HG02884 (cell line): ENCODE measurements around the gene WFDC1.

ENCODE experiments used
- ATAC-seq: cut with Tn5 transposase; IDR thresholded peaks from one replicate; pipeline ENCODE4 v1.9.1; 2021; ENCODE audit warnings: mild to moderate bottlenecking, moderate library complexity; ENCODE audit not compliant: unreplicated experiment

Gene WFDC1

GRCh38 chr16:84294531-84295142, at the start of gene WFDC1:
TSS of gene WFDC1 (plus strand) at chr16:84294878. CDS start at chr16:84294972, 94 bp downstream.
- ATAC-seq: no peak

- no peak for ATAC-seq
Observed at GRCh38 chr16:84245956-84246678, 48.6 kb upstream of the WFDC1 start.

GRCh38 chr16:84246679-84247077, 48.0 kb upstream of the WFDC1 start:
- ATAC-seq: no peak

GRCh38 chr16:84247331-84247730, 47.3 kb upstream of the WFDC1 start:
- no peak for ATAC-seq

DNA sequence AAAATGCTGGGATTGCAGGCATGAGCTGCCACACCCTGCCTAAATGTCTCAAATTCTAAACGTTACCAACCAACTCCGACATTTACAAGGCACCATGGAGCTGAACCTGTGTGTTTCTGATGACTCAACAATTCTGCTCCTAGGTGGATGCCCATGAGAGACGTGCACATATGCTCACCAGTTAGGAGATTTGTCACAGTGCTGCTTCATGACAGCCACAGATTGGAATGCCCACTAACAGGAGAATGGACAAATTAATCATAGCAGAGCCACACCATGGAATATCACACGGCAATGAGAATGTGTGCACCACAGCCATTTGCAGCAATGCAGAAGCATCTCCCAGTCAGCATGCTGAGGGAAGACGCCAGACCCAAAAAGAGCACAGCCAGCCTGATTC, 46.8 kb upstream of the WFDC1 start:
- ATAC-seq: no peak

DNA sequence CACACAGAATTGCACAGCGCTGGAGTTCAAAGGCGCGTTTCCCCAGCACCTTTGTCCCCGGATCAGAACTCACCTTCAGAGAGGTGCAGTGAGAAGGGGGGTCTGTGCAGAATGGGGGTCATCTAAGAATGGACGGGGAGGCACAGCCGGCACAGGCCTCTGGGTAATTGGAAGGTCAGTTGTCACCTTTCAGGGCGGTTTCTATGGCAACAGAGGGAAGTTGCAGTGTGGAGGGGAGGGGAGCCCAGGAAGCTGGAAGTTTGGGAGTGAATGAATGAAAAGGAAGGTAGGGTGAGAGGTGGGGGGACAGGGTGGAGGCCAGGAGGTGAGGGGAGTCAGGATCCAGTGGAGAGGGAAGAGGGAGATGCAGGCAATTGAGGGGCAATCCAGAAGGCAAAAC, 42.5 kb upstream of the WFDC1 start:
- ATAC-seq: no peak

GRCh38 chr16:84253173-84253572, 41.5 kb upstream of the WFDC1 start:
- ATAC-seq: no peak

- no peak for ATAC-seq
Observed at GRCh38 chr16:84254062-84254461, 40.6 kb upstream of the WFDC1 start.

DNA sequence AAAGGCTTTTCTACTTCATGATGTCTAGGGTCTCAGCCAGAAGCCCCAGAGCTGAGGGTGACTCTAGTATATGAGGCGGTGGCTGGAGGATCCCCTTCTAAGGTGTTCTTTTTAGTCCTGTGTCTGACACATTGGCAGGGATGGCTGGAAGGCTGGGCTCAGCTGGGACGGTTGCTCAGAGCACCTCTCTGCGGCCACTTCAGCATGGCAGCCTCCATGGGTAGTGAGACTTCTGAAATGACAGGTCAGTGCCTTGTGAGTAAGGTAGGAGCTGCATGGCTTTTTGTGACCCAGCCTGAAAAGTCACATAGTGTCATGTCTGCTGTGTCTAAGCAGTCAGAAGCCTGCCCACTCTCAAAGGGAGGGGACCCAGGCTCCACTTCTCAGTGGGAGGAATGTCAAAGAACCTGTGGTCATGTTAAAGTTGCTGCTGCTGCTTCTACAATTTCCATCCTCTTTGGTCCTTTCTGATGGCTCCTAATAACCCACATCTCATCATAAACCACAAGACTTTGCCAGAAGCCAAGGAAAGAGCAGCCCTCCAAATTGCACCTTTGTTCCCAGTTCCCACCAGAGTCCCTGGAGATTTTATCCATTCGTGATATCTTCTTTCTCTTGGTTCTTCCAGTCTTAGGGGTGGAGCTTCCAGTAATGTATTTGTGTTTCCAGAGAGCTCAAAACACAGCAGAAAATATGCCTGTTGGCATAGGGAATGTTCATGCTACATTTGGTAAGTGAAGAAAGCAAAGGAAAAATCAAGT, 39.4 kb upstream of the WFDC1 start:
- ATAC-seq: no peak

- no peak for ATAC-seq
Observed at GRCh38 chr16:84258266-84258665, 36.4 kb upstream of the WFDC1 start.

GRCh38 chr16:84259691-84260090, 35.0 kb upstream of the WFDC1 start:
- ATAC-seq: no peak

DNA sequence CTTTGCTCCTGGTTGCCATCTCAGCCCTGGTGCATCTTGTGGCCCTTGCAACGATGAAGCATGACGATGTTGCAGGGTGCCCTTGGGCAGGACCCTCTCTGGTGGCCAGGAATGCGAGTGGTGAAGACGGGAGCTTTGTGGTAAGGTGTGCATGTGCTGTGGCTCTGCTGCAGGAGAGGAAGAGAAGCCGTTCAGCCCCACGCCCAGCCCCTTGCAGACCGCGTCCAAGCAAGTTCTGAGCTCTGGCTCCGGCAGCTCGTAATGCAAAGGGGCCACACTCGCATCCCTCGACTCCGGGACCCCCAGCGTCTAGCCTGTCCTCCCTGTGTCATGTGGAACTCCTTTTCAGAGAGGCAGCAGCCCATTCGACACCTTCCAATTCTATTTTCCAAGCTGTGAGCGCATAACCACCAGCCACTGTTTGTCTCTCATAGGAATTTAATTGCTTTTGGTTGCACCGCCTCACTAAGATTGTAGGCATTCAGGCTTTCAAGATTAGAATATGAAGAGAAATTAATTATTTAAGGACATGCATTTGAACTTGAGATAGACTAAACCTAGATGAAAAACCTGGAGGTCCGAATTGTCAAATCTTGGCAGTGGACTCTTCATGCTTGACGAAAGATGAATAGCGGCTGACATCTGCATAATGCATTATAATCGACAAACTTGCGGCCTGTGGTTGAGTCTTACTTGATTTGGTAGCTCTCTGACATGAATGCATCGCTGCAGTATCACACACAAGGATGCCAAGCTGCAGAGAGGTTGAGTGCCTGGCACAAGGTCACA, 33.7 kb upstream of the WFDC1 start:
- no peak for ATAC-seq

- ATAC-seq: no peak
Observed at GRCh38 chr16:84262031-84262430, 32.6 kb upstream of the WFDC1 start.

- no peak for ATAC-seq
Observed at GRCh38 chr16:84262939-84263338, 31.7 kb upstream of the WFDC1 start.

DNA sequence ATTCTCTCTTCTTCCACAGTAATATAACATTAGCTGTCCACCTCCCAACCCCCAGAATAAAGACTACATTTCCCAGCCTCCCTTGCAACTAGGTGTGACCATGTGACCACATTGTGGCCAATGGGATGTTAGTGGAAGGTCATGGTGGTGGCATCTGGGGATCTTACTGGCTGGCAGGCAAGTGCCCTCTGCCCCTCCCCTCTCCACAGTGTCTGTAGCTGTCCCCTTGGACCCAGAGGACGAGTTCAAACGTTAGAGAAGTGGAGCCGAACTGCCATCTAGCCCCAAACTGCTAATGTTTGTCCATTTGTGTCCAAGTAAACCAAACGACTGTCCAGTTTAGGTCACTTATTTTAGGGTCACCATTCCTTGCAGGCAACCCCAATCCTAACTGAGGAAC, 28.2 kb upstream of the WFDC1 start:
- ATAC-seq: no peak

DNA sequence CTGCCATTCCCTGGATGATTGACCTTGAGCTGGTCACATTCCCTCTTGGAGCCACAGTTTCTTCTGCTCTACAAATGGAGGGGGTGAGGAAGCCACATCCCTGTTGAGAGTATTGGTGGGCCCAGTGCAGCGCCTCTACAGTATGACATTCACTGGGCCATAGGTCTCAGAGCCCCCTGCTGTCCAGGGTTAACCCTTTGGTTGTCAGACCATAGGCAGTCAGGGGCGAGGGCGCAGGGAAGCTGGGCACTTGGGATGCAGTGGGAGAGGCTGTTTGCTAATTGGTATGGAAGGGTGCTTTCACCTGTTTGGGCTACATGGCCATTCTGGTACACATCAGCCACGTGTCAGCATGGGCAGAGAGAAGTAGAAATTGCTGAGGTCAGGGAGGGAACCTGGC, 27.3 kb upstream of the WFDC1 start:
- no peak for ATAC-seq

DNA sequence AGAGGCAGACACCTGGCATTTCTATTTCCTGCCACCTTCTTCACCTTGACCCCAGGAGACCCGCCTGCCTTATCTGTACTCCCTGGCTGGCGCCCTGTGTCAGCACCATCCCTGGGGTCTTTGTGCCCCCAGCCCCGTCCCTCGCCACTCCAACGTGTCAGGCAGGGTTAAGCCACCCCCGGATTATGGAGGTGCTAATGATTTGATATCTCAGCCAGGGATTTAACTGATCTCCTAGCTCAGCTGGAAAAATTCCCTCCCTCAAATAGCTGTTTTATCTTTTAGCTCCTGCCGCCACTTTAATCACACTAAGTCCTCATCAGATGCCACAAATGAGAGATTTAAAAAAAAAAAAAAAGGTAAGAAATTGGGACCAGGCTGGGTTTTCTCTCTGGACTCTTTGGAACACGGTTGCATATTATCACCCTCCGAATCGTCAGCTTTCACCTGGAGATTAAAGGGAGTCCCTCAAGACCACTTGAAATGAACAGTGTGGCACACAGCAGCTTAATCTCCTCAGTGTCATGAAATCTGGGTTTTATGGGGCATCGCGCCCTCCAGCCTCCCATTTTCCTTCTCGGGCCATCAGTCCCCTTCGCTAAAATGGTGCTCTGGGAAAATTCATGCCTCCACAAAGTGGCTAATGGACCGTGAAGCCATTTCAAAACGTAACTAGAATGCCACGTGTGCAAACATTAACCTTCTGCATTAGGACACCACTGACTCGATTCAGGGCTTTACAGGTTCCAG, 26.2 kb upstream of the WFDC1 start:
- ATAC-seq: no peak

DNA sequence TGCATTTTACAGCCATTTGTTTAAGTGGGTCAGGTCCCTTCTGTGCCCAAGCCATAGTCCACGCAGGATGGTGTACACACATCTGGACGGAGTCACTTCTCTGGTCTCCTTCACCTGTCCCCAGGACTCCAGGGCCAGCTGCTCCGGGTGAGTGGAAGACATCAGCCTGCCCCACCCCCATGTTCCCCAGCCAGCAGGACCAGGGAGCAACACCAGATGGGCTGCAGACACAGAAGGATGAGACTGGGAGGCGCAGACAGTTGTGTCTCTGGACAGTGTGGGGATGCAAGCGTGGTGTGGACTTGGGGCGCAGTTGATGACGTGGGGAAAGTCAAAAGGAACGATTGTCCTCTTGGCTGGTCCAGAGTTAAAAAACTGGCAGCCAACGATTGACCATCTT, 24.6 kb upstream of the WFDC1 start:
- no peak for ATAC-seq

DNA sequence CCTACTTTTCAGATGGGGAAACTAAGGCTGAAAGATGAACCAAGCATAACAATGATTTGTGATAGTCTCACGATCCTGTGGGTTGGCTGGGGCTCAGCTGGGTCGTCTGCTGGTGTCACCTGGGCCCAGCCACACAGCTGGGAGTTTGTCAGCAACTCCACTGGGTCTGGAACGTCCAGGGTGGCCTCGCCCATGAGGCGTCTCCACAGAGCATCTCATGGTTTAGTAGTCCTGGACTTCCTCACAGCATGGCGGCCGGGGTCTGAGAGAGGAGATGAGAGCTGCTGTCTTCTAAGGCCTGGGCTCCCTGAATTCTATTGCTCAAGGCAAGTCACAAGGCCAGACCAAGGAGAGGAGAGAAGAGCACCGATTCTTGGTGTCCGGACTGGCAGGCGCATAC, 24.1 kb upstream of the WFDC1 start:
- ATAC-seq: no peak

DNA sequence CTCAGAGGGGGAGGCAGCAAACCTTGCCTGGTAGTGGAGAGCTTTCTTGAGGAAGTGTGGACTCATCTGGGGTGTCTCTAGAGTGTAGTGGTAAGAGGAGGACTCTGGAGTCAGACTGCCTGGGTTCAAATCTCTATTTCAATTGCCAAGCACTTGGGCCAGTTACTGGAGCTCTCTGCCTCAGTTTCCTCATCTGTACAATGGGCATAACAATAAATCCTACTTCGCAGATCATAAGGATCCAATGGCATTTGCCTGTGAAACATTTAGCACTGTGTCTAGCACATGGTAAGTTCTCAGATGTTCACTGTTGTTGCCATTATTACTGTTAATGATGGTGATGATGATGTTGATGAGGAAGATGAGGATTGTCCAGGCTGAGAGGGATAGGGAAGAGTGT, 23.6 kb upstream of the WFDC1 start:
- no peak for ATAC-seq

DNA sequence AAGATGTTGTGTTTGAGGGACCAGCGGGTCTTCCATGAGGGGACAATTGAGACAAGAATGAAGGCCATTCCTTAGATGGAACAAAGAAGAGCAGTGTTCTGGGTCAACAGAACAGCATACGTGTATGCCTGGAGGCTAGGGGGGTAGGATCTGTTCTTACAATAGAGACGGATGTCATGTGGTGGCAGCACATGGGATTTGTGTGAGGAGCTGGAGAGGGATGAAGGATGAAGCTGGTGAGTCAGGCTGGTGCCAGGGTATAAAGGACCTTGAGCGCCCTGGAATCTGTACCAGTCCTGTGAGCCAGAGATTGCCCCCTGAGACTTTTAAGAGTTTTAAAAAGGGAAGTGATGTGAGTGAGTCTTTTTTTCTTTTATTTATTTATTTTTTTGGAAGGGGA, 22.8 kb upstream of the WFDC1 start:
- ATAC-seq: no peak
